Peyer's patch (tissue), 4 donors: ENCODE results near the gene PGM2.

Experiments
- CTCF ChIP-seq, 6 experiments: fragments of 450-650 bp in 4 of 6; fragments of 200-600 bp in 2 of 6; sonication (generic) in 1 of 6; IDR thresholded peaks; one replicate each; pipeline ENCODE4 v1.5.1; 2017 to 2019; ENCODE audit warnings: antibody characterized with exemption in 6 of 6, mild to moderate bottlenecking in 3 of 6, moderate library complexity in 1 of 6
- POLR2A ChIP-seq, 2 donors: fragments of 450-650 bp; IDR thresholded peaks; one replicate each; pipeline ENCODE4 v1.5.1; 2017; ENCODE audit warnings: antibody characterized with exemption in 2 of 2, mild to moderate bottlenecking in 2 of 2, moderate library complexity in 2 of 2

GRCh38 chr4:37779896-37780295 lies 46.6 kb upstream of the PGM2 start:
- no peak for TF ChIP-seq CTCF (IDR thresholded peaks at IDR 0.05)
- no peak for TF ChIP-seq POLR2A (IDR thresholded peaks at IDR 0.05)
